SW480 (cell line): ENCODE measurements around the gene RGS6.
A peak's percentile ranks its signal among the peaks of the same experiment; 100 is the strongest.
"Not testable (repeated sequence)": the region's sequence is repeated elsewhere in the genome, so short reads cannot be mapped to it uniquely, and the experiment has no call there.

ENCODE experiments used
- DNase-seq: peaks from one replicate; pipeline ENCODE4 v3.0.0-alpha.2; 2016; ENCODE audit warnings: low spot score

Gene RGS6

DNA sequence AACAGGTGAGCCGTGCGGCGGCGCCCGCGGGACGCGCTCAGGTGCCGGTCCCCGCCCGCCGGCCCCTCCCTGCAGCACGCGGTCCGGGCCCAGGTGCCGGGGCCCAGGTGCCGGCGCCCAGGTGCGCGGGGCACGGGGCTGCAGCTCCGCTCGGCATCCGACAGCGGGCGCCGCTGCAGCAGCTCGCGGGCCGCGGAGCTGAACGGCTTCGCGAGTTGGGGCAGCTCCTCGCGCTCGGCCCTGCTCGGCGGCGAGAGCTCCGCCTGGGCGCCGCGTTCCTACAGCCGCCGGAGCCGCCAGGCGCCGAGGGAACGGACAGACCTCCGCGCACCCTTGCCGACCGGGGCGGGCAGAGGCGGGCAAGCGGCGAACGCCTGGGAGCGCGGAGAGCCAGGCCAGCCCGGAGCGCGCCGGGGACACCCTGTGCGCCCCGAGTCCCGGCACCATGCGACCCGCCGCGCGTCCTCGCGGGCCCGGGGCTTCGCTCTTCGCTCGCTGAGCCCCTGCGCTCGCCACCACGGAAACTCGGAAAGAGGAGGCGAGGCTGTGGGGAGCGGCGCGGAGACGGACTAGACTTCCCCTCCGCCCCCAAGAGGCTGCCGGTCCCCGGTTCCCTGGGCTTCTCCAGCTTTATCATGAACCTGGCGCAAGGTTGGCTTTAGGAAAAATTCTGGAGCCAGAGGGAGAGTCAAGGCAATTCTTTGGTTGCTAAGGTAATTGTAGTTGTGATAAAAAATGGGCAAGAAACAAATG, at the start of gene RGS6:
RGS6 (plus strand) TSS at position 201 of the 753 bp plus-strand sequence.
- DNase-seq, result peak; percentile 77

GRCh38 chr14:71883094-71883493, 49.1 kb upstream of the RGS6 start:
- no peak for DNase-seq

- no peak for DNase-seq
Measured at GRCh38 chr14:71885301-71885700, 46.9 kb upstream of the RGS6 start.

DNA sequence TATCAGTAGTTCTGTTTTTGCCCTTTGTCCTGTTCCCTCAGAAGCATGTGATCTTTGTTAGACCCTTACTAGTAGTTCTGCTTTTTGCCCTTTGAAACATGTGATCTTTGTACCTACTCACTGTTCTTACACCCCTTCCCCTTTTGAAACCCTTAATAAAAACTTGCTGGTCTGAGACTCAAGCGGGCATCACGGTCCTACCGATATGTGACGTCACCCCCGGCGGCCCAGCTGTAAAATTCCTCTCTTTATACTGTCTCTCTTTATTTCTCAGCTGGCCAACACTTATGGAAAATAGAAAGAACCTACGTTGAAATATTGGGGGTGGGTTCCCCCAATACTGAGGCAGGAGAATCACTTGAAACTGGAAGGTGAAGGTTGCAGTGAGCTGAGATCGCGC, 44.4 kb upstream of the RGS6 start:
- DNase-seq, result not testable (repeated sequence)

DNA sequence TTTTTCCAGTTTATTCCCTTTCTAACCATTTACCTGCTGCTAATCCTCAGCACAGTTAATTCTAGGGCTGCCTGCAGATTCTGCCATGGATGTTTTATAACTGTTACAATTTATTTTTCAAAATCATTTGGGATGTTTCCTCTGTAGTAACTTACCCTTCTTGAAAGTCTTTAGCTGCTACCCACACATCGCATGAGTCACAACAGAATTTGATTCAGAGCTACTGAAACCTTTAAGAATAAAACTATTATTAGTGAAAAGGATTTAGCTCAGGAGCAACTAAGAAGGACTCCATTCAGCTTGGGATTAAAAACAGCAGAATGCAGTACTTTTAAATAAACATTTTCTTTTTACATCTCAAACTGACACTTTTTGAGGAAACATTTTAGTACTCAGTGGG, 41.7 kb upstream of the RGS6 start:
- no peak for DNase-seq

GRCh38 chr14:71891185-71891584, 41.0 kb upstream of the RGS6 start:
- DNase-seq, result no peak

DNA sequence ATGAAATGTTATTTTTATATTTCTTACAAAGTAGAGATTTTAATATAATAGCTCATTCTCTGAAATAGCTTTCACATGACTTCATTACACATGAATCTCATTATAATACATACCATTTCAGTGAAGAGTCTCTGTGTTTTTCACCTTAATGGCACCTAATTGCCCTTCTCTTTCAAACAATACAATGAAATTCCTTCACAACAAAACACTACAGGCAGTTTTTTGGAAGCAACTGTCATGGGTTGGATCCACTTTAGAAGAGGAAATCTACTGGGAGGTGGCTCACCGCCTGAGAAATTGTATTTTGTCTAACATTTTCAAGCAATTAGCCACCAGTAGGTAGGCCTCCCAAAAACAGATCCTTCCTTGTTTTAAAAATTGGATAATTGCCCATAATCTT, 40.3 kb upstream of the RGS6 start:
- DNase-seq, result no peak

DNA sequence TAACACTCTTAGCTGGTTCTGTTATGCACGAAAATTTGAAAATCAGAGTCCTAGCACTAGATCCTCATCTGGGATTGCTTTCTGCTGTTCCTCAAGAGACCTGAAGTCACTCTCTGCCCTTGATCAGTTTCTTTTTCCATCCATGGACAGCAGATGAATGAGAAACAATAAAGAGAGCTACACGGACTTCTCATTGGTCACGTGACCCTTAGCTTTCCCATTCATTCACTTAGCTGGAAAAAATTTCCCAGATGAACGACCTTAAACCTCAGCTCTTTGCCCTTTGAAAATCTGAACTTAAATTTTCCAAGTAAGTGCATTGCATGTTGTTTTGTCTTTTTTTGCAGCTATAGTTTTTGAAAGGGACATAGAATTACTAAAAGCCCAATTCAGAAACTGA, 27.2 kb upstream of the RGS6 start:
- no peak for DNase-seq

GRCh38 chr14:71905860-71906259, 26.4 kb upstream of the RGS6 start:
- no peak for DNase-seq

GRCh38 chr14:71907793-71908515, 24.3 kb upstream of the RGS6 start:
- DNase-seq, result no peak

GRCh38 chr14:71911669-71912068, 20.6 kb upstream of the RGS6 start:
- no peak for DNase-seq

- no peak for DNase-seq
Measured at GRCh38 chr14:71913342-71913741, 18.9 kb upstream of the RGS6 start.

GRCh38 chr14:71918955-71919354, 13.3 kb upstream of the RGS6 start:
- peak; percentile 9 for DNase-seq

DNA sequence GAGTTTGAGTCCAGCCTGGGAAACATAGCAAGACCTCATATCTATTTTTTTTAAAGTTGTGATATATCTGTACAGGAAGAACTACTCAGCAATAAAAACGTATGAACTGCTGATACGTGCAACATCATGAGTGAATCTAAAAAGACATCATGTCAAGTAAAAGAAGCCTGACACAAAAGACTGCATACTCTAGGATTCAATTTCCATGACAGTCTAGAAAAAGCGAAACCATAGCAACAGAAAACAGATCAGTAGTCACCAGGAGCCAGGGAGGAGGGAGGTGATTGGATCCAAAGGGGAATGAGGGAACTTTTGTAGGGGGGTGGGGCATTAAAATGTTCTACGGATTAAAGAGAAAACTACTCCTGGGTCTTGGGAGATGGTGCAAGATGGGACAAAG, 8.7 kb upstream of the RGS6 start:
- DNase-seq, result no peak

DNA sequence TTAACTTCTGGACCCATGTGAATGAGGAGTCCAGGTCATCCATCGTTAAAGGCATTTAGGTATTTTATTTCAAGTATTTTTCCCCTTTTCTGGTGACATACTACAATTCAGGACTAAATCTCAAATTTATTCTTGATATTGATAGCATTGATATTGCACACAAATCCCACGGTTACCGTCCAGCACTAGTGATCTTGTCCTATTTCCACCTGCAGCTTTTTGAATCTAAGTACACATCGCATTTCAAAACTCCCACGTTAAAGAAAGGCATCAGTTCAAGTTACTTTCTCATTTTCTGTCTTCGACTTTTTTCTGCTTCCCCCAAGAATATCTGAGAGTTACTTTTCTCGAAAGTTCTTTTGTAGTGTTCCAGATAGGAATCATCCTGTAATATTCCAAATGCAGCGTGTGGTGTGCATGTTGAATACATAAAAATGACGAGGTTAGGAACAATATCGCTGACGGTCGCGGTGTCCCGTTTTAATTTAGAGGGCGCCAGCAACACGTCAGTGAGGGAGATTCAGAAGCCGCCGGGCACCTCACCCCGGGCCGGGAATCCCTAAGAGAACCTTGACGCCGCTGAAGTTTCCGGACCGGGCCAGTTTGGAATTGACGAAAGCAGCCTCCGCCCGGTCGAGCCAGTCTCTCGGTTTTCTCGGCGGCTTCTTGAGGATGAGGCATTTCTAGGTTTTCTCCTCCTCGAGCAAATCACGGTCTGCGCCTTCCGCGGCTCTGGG, 569 bp upstream of the RGS6 start:
- DNase-seq, result peak; percentile 59

DNA sequence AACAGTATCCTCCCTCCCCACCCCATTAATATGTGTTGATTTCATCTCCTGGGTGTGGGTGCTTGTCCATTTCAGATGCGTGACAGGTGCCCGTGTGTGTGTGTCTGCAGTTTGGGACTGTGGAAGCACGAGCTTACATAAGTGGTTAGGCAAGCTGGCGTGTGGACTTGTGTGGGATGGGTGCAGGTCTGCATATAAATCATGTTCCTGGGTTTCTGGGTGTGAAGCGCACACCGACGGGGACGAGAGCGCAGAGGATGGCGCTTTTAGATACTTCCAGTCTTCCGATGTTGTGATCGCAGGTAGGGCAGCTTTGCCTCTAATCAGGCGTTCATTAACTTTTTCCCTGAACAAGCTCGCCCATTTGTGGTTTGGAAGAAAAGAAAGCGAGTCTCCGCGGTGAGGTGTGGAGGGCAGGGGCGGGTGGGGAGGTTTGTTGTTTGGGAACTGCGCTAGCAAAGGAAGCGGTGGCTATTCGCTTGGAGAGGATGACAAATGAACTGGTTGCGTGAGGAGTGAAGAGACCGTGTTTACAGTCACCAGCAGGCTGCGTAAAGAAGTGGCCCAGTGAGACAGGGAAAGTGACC, 865 bp downstream of the RGS6 start:
- peak; percentile 47 for DNase-seq

GRCh38 chr14:71938273-71938672, 6.0 kb downstream of the RGS6 start:
- DNase-seq, result not testable (repeated sequence)

DNA sequence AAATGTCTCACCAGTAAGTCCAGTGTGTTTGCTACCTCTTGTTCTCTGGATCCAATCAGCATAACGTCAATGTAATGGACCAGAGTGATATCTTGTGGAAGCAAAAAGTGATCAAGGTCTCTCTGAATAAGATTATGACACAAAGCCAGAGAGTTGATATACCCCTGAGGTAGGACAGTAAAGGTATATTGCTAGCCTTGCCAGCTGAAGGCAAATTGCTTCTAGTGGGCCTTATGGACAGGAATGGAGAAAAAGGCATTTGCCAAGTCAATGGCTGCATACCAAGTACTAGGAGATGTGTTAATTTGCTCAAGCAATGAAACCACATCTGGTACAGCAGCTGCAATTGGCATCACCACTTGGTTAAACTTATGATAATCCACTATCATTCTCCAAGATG, 7.1 kb downstream of the RGS6 start:
- not testable (repeated sequence) for DNase-seq

DNA sequence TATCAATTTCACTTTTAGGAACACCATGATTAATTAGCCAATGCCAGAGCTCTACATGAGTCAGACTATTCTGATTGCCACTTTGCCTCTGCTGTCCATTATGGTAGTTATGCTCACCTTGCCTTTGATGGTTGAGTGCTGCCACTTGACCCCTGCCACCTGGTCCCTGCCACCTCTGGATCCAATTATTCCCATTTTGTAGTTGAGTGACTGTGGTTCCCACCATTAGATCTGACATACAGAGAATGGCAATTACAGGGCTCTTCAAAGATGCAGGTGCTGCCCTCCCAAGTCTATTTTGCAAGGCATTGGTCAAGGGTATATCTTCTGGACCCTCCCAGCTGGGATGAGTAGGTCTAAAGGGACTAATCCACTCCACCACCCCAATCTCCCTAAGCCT, 8.3 kb downstream of the RGS6 start:
- DNase-seq, result not testable (repeated sequence)

- DNase-seq, result not testable (repeated sequence)
Measured at GRCh38 chr14:71941616-71942015, 9.4 kb downstream of the RGS6 start.

DNA sequence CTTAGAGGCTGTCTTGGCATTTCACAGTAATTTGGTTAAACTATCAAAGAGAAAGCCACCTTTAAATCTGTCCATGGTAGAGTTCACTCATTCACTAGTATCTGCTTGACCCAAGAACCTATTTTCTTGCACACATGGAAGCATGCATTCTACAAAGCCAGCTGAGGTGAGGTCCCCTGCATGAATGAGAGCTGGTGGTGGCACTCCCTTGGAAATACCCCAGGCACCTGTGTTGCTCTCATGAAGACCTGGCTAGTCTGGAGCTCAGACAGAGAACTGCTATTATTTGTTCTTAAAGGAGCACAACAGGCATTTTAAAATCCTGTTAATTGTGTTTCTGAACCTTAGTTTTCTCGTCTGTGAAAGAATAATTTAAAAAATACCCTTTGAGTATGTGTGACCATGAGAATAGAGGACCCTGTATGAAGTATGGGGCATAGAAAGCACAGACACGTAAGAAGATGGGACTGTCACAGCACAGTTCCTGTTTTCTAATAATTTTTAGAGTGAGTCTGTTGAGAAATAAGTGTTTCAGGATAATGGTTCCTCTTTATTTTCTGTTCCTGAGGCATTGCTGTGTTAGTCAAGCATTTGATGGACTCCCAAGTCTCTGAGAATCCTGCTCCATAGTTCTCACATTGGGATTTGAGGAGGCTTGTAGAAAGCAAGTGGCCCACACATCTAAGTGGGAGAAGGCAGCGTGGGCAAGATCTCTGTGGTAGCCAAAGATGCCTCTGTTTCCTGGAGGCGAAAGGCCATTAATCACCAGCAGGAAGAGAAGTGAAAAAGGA, 10.9 kb downstream of the RGS6 start:
- DNase-seq, result no peak

DNA sequence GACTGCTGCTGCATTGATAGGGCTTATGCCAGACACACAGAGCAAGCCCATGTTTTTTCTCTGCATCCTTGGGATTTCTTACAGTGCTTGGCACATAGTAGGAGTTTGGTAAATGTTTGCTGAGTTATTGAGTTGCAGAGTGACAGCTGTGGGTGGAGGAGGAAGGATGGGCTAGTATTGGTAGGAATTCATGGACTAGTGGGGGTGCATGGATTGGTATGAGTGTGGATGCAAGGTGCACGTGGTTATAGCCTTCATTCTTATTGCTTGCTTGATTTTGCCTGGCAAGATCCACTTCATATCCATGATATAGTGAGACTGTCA, 11.4 kb downstream of the RGS6 start:
- DNase-seq, result no peak
